KMS-11 (cell line): ENCODE data around the gene LDLR.
"Not testable (repeated sequence)": the region's sequence is repeated elsewhere in the genome, so short reads cannot be mapped to it uniquely, and the experiment has no call there.

Experiments
- H2AFZ ChIP-seq: fragments of 200-600 bp; sonication (generic); 2 replicates; pipeline ENCODE4 v1.6.1; 2016; ENCODE audit warnings: antibody characterized with exemption, mixed run types, low read depth
- H3K27ac ChIP-seq: fragments of 200-600 bp; sonication (generic); 2 replicates; pipeline ENCODE4 v1.6.1; 2016; ENCODE audit warnings: mild to moderate bottlenecking, mixed run types
- H3K27me3 ChIP-seq: fragments of 200-600 bp; sonication (generic); 2 replicates; pipeline ENCODE4 v1.6.1; 2017; ENCODE audit warnings: mild to moderate bottlenecking, low read depth, mixed run types, moderate library complexity; ENCODE audit not compliant: insufficient read depth
- H3K36me3 ChIP-seq: fragments of 200-600 bp; sonication (generic); 2 replicates; pipeline ENCODE4 v1.6.1; 2017; ENCODE audit warnings: mild to moderate bottlenecking, mixed run types; ENCODE audit not compliant: insufficient read depth
- H3K4me1 ChIP-seq: fragments of 200-600 bp; sonication (generic); 2 replicates; pipeline ENCODE4 v1.6.1; 2016; ENCODE audit warnings: mild to moderate bottlenecking, low read depth, mixed run types; ENCODE audit not compliant: poor library complexity, severe bottlenecking
- H3K4me2 ChIP-seq: fragments of 200-600 bp; sonication (generic); 2 replicates; pipeline ENCODE4 v1.7.0; 2016; ENCODE audit warnings: mild to moderate bottlenecking, mixed run types
- H3K4me3 ChIP-seq: fragments of 200-600 bp; sonication (generic); IDR thresholded peaks from 2 replicates; pipeline ENCODE4 v1.6.1; 2017; ENCODE audit warnings: low read depth, low read length, mixed read lengths; ENCODE audit not compliant: insufficient read depth
- H3K79me2 ChIP-seq: fragments of 200-600 bp; sonication (generic); 2 replicates; pipeline ENCODE4 v1.6.1; 2016; ENCODE audit warnings: low read depth, mixed run types; ENCODE audit not compliant: insufficient read depth
- H3K9ac ChIP-seq: fragments of 200-600 bp; sonication (generic); 2 replicates; pipeline ENCODE4 v1.6.1; 2016; ENCODE audit warnings: mild to moderate bottlenecking, mixed run types
- H4K20me1 ChIP-seq: fragments of 200-600 bp; sonication (generic); 2 replicates; pipeline ENCODE4 v1.6.1; 2016; ENCODE audit warnings: mild to moderate bottlenecking, mixed run types; ENCODE audit not compliant: insufficient read depth
- CTCF ChIP-seq: fragments of 200-600 bp; sonication (generic); conservative IDR thresholded peaks from 2 replicates; pipeline ENCODE4 v1.6.1; 2017; ENCODE audit warnings: low read depth, mild to moderate bottlenecking, antibody characterized with exemption, low read length, moderate library complexity, mixed read lengths

LDLR gene

GRCh38 chr19:11136400-11137101 is 47.3 kb downstream of the LDLR start:
- H4K20me1 ChIP-seq = no peaks in the 10 kb centered on the region
- H3K27me3 ChIP-seq = no peaks in the 10 kb centered on the region
- H3K27ac ChIP-seq = no peak overlapping the region
- no peaks in the 10 kb centered on the region for H3K79me2 ChIP-seq
- peaks cover 4% of the 10 kb centered on the region; the same call in 1 of the 2 replicates for H3K36me3 ChIP-seq
- no peak overlapping the region for H2AFZ ChIP-seq
- TF ChIP-seq CTCF = no peak
- no peak overlapping the region for H3K4me2 ChIP-seq
- H3K4me1 ChIP-seq = peaks cover 9% of the 10 kb centered on the region
- no peak overlapping the region for H3K4me3 ChIP-seq
- H3K9ac ChIP-seq = no peak overlapping the region

- H3K27ac ChIP-seq = no peak overlapping the region
These were observed 48.5 kb downstream of the LDLR start for GRCh38 chr19:11137542-11138384.

GRCh38 chr19:11138601-11139300 is 49.5 kb downstream of the LDLR start:
- Histone ChIP-seq H3K4me2 (no peak overlapping the region), H3K9ac (no peak overlapping the region), H3K27ac (no peak overlapping the region), H3K4me3 (no peak overlapping the region), H3K27me3 (no peaks in the 10 kb centered on the region), H3K4me1 (peaks cover 9% of the 10 kb centered on the region), H3K79me2 (no peaks in the 10 kb centered on the region), H2AFZ (no peak overlapping the region), H4K20me1 (no peaks in the 10 kb centered on the region), H3K36me3 (no peaks in the 10 kb centered on the region)
- no peak for TF ChIP-seq CTCF

More at GRCh38 chr19:11137542-11138384, 48.5 kb downstream of the LDLR start:
- Histone ChIP-seq H3K9ac (peak overlapping the region; percentile 26; the same call in 1 of the 2 replicates), H3K4me2 (peak overlapping the region; percentile 88), H3K79me2 (no peaks in the 10 kb centered on the region), H4K20me1 (no peaks in the 10 kb centered on the region), H2AFZ (peak overlapping the region; percentile 80), H3K36me3 (no peaks in the 10 kb centered on the region), H3K4me3 (no peak overlapping the region), H3K27me3 (no peaks in the 10 kb centered on the region), H3K4me1 (peaks cover 9% of the 10 kb centered on the region)
- peak; percentile 63 for TF ChIP-seq CTCF

- not testable (repeated sequence) for H4K20me1 ChIP-seq, H3K4me3 ChIP-seq, H3K4me2 ChIP-seq, H3K27me3 ChIP-seq, H3K4me1 ChIP-seq, H2AFZ ChIP-seq, H3K27ac ChIP-seq, H3K79me2 ChIP-seq, H3K36me3 ChIP-seq, H3K9ac ChIP-seq
These were observed 50.8 kb downstream of the LDLR start for GRCh38 chr19:11140023-11140538.
